ENCODE measurements around the gene DNHD1. TPM values are rescaled to one million over a fixed set of nuclear protein-coding genes. Genes with fewer than 3 reads are reported as not detected.
A peak's percentile ranks its signal among the peaks of the same experiment; 100 is the strongest.

DNHD1 gene
- total RNA-seq, 1 donor from 2014 or later = 1.3 TPM

DNA sequence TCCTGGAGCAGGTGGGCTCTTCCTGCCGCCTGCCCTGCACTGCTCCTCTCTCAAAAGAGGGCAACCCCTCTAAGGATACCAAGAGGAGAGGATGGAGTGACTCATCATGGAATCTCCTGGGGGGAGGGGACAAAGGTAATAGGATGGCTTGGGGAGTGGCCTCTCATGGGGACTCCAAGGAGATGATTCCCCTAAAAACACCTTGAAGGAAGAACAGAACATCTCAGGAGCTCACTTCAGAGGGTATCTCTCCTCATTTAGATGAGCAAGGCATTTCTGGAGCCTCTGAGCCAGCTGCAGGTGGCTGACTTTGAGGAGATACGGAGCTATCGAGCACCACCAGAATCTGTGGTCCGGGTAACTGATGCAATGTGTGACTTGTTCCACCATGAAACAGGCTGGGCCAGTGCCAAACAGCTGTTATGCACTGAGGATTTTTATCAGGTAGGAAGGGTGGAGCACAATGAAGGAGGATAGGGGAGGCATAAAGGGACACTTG, 66.1 kb downstream of the DNHD1 start:
- DNase-seq (ENCODE audit: low read depth in 2 of 2) = no peak

DNA sequence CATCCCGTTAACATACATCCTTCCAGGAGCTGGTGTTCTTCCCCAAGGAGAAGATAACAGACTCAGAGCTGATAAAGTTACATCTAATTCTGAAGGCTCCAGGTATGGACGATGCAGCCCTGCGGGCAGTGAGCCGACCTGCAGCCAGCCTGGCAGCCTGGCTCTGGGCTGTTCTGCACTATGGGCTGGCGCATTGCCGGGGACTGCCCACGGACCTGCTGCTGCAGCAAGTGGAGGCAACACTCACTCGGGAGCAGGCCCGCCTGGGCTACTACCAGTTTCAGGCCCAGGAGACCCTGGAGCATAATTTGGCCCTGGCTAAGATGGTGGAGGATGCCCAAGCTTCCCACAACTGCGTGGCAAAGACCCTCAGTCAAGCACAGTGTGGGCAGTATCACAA, 66.6 kb downstream of the DNHD1 start:
- DNase-seq (ENCODE audit: low read depth in 2 of 2) = no peak

DNA sequence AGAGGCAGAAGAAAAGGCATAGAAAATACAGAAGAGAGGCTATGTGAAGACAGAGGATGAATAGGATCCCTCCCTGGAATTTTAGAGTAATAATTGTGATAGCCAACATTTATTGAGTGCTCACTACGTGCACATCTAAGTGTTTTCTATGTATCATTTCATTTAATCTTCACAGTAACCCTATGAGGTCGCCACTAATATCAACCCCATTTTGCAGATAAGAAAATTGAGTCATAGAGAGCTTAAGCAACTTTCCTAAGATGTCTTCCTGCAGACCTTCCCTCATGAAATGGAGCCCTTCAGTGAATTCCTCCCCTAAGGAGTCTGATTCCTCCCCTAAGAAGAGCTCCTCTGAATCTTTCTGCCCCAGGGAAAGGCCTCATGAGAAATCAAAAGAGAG, 68.2 kb downstream of the DNHD1 start:
- DNase-seq (ENCODE audit: low read depth in 2 of 2) = no peak

DNA sequence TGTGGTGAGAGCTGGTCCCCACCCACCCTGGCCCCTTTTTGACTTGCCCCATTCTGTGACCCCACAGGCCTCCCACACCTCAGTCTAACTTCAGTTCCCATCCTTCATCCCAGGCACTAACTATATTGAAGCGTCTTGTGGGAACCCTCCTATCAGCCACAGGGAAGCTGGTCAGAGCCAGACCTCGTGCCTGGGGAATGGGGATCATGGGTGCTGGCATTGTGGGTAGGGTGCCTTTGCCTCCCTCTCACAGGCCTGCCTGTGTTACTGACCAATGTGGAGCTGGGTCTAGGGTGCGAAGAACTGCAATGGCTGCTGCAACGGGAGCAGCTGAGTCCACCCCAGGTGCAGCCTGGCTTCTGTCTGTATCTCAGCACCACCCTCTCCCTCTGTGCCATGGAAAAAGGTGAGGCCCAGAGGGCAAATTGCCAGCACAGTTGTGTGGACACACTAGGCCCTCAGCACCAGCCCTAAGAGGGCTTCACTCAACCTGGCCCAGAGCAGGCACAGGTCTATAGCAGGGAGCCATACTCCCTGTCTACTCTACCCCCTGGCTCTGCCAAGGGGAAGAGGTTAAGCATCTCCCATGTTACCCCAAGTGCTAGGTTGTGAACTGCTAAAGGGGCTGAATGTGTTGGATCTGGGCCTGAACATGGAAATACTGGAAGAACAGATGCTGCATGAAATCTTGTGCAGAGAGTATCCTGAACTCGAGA, 69.1 kb downstream of the DNHD1 start:
- no peak for DNase-seq (ENCODE audit: low read depth in 2 of 2)

DNA sequence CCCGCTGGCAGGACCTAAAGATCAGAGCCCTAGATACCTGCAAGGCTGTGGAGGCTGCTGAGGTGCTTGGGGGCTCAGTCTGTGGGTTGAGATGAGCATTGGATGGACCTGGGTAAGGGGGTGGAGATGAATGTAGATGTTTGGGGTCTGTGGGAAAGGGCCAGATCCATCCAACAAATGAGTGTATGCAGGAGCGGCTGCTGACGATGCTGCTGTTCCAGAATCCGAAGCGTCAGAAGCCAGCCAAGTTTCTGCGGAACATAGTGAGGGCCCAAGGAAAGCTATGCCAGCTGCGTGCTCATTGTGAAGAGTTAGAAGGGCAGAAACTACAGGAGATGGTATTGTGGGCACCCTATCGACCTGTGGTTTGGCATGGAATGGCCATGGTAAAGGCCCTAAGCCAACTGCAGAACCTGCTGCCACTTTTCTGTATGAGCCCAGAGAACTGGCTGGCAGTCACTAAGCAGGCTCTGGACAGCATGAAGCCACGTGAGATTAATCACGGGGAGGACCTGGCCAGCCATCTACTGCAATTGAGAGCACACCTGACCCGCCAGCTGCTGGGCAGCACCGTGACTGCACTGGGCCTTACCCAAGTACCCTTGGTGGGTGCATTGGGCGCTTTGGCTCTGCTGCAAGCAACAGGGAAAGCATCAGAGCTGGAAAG, 69.8 kb downstream of the DNHD1 start:
- no peak for DNase-seq (ENCODE audit: low read depth in 2 of 2)

DNA sequence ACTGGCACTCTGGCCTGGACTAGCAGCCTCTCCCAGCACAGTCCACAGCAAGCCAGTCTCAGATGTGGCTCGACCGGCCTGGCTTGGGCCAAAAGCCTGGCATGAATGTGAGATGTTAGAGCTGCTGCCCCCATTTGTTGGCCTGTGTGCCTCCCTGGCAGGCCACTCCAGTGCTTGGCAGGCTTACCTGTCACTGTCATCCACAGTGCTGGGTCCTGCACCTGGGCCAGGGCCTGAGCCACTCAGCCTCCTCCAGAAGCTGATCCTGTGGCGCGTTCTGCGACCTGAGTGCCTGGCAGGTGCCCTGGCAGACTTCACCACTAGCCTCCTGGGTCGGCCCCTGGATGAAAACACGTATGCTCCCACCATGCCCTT, 70.3 kb downstream of the DNHD1 start:
- no peak for DNase-seq (ENCODE audit: low read depth in 2 of 2)

DNA sequence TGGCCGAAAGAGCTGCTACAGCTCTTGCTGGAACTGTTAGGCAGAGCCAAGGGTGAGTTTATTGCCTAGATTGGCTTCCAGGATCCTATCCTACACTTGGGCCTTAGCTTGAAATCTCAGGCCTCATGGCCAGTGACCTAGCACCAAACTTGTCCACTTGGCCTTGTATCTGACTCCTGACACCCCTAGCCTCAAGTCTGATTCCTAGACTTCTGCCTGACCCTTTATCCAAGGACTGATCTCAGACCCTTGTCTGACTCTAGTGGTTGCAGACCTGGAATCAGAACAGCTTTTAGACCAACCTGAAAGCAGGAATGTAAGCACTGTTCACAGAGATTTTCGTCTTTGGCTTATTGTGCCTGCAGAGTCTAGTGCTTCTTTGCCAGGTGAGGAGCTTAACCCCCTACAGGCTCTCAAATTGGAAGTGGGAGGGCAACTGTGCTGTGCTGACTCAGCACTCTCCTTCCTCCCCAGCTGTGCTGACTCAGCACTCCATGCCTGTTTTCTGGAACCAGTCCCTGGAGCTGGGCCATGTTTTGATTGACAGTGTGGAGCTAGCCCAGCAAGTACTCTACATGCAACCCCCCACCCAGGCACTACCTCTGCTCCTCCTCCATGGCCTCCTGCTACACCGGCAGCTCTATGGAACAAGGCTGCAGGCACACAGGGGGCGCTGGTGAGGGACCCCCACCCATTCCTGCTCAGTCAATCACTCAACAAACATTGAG, 71.3 kb downstream of the DNHD1 start:
- peak; percentile 43 to 64 for DNase-seq (ENCODE audit: low read depth in 2 of 2)

DNA sequence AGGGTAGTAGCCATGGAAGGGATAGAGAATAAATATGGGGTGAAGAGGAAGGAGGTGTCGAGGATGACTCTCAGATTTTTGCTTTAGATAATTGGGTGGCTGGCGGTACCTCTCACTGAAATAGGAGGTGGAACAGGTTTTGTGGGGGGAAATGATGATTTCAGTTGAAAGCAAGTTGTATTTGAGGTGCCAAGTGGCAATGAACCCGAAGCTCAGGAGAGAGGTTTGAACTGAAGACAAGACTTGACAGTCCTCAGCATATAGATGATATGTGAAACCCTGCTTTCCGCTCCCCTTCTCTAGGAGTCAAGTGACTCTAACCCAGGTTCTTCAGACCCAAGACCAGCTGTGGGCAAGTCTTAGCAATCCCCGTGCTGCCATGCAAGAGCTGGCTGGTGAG, 72.6 kb downstream of the DNHD1 start:
- DNase-seq (ENCODE audit: low read depth in 2 of 2) = no peak

DNA sequence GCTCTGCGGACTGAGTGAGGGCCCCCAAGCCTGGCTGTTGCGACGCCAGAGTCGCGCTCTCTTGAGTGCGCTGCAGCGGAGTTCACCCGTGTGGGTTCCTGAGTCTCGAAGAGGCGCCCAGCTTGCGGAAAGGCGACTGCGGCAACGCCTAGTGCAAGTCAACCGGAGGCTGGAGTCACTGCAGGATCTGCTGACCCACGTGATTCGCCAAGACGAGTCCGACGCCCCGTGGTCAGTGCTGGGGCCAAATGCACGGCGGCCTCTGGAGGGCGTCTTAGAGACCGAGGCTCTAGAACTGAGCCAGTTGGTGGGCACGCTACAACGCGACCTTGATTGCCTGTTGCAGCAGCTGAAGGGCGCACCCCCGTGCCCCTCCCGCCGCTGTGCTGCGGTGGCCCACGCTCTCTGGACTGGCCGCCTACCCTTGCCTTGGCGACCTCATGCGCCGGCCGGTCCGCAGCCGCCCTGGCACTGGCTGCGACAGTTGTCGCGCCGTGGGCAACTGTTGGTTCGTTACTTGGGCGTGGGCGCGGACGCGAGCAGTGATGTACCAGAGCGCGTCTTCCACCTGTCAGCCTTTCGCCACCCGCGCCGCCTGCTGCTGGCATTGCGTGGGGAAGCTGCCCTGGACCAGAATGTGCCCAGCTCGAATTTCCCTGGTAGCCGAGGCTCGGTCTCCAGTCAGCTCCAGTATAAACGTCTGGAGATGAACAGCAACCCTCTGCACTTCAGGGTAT, 73.8 kb downstream of the DNHD1 start:
- no peak for DNase-seq (ENCODE audit: low read depth in 2 of 2)

DNA sequence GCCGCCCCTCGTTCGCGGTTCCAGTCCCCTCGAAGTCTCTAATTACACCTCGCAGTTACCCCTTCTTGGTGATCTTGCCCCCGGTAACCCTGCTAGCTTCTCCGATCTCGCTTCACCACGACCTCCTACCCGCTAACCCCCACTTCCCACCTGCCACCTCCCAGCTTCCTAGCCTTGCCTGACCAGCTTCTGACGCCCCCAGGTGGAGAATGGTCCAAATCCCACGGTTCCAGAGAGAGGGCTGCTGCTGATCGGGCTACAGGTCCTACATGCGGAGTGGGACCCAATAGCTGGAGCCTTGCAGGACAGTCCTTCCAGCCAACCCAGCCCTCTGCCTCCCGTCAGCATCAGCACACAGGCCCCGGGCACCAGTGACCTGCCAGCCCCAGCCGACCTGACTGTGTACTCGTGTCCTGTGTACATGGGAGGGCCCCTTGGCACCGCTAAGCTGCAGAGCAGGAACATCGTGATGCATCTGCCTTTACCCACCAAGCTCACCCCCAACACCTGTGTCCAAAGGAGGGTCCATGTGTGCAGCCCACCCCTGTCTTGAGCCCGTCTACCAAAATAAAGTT, 74.4 kb downstream of the DNHD1 start:
- DNase-seq (ENCODE audit: low read depth in 2 of 2) = no peak

DNA sequence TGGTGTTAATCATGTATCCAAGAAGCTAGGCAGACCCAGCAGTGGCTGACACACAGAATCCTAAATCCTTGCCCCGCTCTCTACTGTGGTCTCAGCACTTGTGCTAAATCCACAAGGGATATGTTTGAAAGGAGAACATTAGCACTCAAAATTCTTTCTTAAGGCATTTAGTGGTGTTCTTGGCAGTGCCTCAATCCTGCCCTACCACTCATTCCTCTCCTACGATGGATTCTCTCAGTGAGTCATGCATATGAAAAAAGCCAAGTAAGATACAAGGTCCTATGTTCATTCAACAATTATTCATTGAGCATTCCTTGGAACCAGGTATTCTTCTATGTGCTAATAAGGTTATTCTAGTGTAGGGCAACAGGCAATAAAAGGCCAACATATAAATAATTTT, 75.1 kb downstream of the DNHD1 start:
- DNase-seq (ENCODE audit: low read depth in 2 of 2) = no peak

DNA sequence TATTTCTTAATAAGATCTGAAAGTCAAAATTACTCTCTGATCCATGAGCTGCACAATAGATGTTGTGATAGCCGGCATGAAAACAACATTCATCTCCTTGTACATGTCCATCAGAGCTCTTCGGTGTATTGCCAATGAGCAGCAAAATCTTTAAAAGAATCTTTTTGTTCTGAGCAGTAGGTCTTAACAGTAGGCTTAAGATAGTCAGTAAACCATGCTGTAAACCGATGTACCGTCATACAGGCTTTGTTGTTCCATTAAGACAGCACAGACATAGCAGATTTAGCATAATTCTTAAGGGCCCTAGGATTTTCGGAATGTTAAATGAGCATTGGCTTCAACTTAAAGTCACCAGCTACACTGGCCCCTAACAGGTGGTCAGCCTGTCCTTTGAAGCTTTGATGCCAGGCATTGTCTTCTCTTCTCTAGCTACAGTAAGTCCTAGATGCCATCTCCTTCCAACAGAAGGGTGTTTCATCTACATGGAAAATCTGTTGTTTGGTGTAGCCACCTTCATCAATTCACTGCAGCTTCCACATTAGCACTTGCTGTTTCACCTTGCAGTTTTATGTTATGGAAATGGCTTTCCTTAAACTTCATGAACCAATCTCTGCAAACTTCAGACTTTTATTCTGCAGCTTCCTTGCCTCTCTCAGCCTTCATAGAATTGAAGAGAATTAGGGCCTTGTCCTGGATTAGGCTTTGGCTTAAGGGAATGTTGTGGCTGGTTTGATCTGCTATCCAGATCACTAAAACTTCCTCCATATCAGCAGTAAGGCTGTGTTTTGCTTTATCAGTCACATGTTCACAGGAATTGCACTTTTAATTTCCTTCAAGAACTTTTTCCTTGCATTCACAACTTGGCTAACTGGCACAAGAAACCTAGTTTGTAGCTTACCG, 78.0 kb downstream of the DNHD1 start:
- no peak for DNase-seq (ENCODE audit: low read depth in 2 of 2)

DNA sequence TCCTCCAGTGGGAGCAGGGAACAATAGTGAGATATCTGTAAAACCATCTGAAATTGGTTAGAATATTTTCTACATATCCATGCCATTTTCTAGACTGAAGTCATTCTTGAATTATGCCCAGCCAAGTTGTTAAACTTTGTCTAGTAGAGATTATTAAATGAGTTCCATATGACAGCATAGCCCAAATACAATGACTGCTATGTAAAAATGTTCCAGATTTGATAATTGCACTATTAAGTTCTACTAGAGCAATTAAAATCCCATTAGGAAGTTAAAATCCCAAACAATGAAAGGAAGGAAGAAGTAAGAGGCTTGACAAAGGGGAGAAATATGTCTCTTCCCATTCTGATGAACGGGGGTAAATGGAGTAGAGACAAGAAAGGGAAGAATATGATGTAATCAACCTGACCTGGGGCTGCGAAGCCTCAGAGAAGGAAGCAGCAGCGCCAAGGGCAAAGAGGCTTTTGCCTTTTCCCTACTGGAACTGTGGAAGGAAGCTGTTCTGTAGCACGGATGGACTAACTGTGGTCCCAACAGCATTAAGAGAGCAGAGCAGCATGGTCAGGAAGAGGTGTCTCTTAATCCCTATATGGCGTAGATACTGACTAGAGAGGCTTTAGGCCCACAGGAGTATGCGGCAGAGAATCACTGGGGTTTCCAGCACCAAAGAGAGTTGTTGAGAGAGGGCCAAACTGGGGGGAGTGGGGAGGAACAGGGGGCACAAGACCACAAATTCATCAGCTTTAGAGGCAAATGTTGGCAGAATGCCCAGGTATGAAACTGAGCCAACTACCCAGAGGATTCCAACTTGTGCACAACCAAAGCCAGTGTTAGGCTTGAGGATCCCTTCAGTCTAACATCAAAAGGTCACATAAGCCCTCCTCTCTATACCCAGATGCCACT, 79.6 kb downstream of the DNHD1 start:
- peak; percentile 37 to 77 for DNase-seq (ENCODE audit: low read depth in 2 of 2)

DNA sequence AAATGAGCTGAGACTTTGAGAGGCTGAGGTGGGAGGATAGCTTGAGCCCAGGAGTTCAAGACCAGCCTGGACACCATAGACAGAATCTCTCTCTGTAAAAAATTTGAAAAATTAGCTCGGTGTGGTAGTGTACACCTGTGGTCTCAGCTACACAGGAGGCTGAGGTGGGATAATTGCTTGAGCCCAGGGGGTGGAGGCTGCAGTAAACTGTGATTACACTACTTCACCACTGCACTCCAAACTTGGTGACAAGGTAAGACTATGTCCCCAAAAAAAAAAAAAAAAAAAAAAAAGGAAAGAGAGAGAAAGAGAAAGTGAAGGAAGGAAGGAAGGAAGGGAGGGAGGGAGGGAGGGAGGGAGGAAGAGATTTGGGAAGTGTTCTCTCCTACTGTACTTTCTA, 81.1 kb downstream of the DNHD1 start:
- no peak for DNase-seq (ENCODE audit: low read depth in 2 of 2)

DNA sequence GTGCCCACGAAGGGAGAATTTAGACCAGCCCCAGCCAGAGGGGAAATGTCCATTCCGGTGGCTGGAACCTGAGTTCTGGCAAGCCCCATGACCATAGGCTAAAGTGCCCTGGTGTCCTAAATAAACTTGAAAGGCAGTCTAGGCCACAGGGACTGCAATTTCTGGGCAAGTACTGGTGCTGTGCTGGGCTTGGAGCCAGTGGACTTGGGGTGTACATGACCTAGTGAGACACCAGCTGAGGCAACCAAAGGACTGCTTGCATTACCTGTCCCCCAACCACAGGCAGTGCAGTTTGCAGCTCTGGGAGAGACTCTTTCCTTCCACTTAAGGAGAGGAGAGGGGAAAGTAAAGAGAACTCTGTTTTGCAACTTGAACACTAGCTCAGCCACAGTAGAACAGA, 82.6 kb downstream of the DNHD1 start:
- no peak for DNase-seq (ENCODE audit: low read depth in 2 of 2)

DNA sequence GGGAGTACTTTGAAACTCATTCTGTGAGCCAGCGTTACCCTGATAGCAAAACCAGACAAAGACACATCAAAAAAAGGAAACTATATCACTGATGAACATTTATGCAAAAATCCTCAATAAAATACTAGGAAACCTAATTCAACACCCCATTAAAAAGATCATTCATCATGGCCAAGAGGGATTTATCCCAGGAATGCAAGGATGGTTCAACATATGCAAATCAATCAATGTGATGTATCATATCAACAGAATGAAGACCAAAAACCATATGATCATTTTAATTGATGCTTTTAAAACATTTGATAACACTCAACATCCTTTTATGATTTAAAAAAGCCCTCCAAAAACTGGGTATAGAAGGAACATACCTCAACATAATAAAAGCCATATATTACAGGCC, 86.5 kb downstream of the DNHD1 start:
- DNase-seq (ENCODE audit: low read depth in 2 of 2) = no peak

DNA sequence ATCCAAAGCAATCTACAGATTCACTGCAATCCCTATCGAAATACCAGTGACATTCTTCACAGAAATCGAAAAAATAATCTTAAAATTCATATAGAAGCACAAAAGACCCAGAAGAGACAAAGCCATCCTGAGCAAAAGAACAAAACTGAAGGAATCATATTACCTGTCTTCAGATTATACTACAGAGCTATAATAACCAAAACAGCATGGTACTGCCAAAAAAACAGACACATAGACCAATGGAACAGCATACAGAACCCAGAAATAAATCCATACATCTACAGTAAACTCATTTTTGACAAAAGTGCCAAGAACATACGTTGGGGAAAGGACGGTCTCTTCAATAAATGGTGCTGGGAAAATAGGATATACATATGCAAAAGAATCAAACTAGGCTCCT, 87.4 kb downstream of the DNHD1 start:
- no peak for DNase-seq (ENCODE audit: low read depth in 2 of 2)

DNA sequence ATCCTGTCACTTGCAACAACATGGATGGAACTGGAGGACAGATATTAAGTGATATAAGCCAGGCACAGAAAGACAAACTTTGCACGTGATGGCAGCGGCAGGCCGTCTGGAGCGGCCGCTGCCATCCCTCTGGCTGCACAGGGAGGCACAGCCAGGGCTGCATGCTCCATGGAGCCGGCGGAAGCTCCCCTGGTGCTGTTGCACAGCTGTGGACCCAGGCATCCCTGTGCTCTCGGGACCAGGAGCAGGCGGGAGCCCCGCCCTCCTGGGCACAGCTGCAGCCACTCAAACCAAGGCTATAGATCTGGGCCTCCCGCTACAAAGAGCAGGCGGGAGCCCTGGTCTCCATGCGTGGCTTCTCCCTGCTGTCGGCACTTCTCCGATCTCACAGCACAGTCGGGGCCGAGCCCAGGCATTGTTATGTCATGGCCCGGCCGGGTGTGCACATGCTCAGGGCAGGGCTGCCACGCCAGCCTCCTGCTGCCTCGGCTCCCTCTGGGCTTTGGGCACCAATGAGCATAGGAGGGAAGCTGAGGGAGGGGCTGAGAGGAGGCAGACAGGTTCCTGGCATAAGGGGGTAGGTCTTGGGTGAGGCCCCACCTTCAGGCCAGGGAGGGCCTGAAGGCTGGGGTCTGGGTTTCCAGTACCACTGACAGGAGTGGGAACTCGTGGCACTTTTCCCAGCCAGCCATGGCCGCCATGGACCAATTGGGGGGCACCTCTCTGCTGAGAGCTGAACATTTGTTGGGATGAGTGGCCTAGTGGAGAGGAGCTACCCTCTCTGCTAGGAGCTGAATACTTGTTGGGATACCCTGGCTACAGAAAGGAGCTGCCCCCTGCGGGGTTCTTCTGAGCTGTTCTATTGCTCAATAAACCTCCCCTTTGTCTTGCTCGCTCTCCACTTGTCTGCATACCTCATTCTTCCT, 89.6 kb downstream of the DNHD1 start:
- DNase-seq (ENCODE audit: low read depth in 2 of 2) = no peak
